ENCODE data around the gene SPON1.
A peak's percentile ranks its signal among the peaks of the same experiment; 100 is the strongest.

SPON1 gene

GRCh38 chr11:14137284-14137683 lies 174.8 kb downstream of the SPON1 start:
- Histone ChIP-seq H3K27me3 (no peaks in the 10 kb centered on the region), H3K4me3 (no peak overlapping the region), H3K36me3 (no peaks in the 10 kb centered on the region), H3K4me1 (no peaks in the 10 kb centered on the region), H3K27ac (no peak overlapping the region), H3K9me3 (no peaks in the 10 kb centered on the region)
- no peak for TF ChIP-seq CTCF (IDR thresholded peaks at IDR 0.05)
- DNase-seq: no peak
- intact Hi-C loops (cut with DNase I; ENCODE audit: low total_unique reads): no loop called here

GRCh38 chr11:14140991-14141390 lies 178.5 kb downstream of the SPON1 start:
- DNase-seq: no peak
- intact Hi-C loops (cut with DNase I; ENCODE audit: low total_unique reads): no loop called here
- H3K9me3 ChIP-seq: no peaks in the 10 kb centered on the region
- no peak overlapping the region for H3K27ac ChIP-seq
- no peak overlapping the region for H3K4me3 ChIP-seq
- TF ChIP-seq CTCF (IDR thresholded peaks at IDR 0.05): no peak
- no peaks in the 10 kb centered on the region for H3K36me3 ChIP-seq
- H3K27me3 ChIP-seq: no peaks in the 10 kb centered on the region
- H3K4me1 ChIP-seq: no peaks in the 10 kb centered on the region

- no peak for DNase-seq
- Histone ChIP-seq H3K4me1 (no peaks in the 10 kb centered on the region), H3K27ac (no peak overlapping the region), H3K9me3 (no peaks in the 10 kb centered on the region), H3K36me3 (no peaks in the 10 kb centered on the region), H3K4me3 (no peak overlapping the region), H3K27me3 (no peaks in the 10 kb centered on the region)
- intact Hi-C loops (cut with DNase I; ENCODE audit: low total_unique reads): no loop called here
- TF ChIP-seq CTCF (IDR thresholded peaks at IDR 0.05): no peak
Observed at GRCh38 chr11:14141676-14142075, 179.2 kb downstream of the SPON1 start.

GRCh38 chr11:14144934-14145333 lies 182.4 kb downstream of the SPON1 start:
- Histone ChIP-seq H3K4me3 (no peak overlapping the region), H3K36me3 (no peaks in the 10 kb centered on the region), H3K9me3 (no peaks in the 10 kb centered on the region), H3K27me3 (no peaks in the 10 kb centered on the region), H3K4me1 (no peaks in the 10 kb centered on the region), H3K27ac (no peak overlapping the region)
- intact Hi-C loops (cut with DNase I; ENCODE audit: low total_unique reads): no loop called here
- no peak for TF ChIP-seq CTCF (IDR thresholded peaks at IDR 0.05)
- no peak for DNase-seq

GRCh38 chr11:14148653-14149273 lies 186.2 kb downstream of the SPON1 start:
- no peaks in the 10 kb centered on the region for H3K36me3 ChIP-seq
- H3K27me3 ChIP-seq: no peaks in the 10 kb centered on the region
- no peak for DNase-seq
- H3K27ac ChIP-seq: no peak overlapping the region
- H3K9me3 ChIP-seq: peaks cover 0 to 2% (median 1%) of the 10 kb centered on the region in 3 donors
- H3K4me1 ChIP-seq: no peaks in the 10 kb centered on the region
- TF ChIP-seq CTCF (IDR thresholded peaks at IDR 0.05): peak; percentile 52 to 60
- no peak overlapping the region for H3K4me3 ChIP-seq
- intact Hi-C loops (cut with DNase I; ENCODE audit: low total_unique reads): no loop called here

GRCh38 chr11:14149683-14150082 lies 187.2 kb downstream of the SPON1 start:
- DNase-seq: no peak
- Histone ChIP-seq H3K4me3 (no peak overlapping the region), H3K4me1 (no peaks in the 10 kb centered on the region), H3K27me3 (no peaks in the 10 kb centered on the region), H3K36me3 (no peaks in the 10 kb centered on the region), H3K27ac (no peak overlapping the region), H3K9me3 (peaks cover 4 to 11% (median 9%) of the 10 kb centered on the region in 3 donors)
- TF ChIP-seq CTCF (IDR thresholded peaks at IDR 0.05): no peak
- intact Hi-C loops (cut with DNase I; ENCODE audit: low total_unique reads): no loop called here

Measured in tibial artery (tissue), 4 donors.